ENCODE data around the gene SETD3.
A peak's percentile ranks its signal among the peaks of the same experiment; 100 is the strongest.

Gene SETD3

DNA sequence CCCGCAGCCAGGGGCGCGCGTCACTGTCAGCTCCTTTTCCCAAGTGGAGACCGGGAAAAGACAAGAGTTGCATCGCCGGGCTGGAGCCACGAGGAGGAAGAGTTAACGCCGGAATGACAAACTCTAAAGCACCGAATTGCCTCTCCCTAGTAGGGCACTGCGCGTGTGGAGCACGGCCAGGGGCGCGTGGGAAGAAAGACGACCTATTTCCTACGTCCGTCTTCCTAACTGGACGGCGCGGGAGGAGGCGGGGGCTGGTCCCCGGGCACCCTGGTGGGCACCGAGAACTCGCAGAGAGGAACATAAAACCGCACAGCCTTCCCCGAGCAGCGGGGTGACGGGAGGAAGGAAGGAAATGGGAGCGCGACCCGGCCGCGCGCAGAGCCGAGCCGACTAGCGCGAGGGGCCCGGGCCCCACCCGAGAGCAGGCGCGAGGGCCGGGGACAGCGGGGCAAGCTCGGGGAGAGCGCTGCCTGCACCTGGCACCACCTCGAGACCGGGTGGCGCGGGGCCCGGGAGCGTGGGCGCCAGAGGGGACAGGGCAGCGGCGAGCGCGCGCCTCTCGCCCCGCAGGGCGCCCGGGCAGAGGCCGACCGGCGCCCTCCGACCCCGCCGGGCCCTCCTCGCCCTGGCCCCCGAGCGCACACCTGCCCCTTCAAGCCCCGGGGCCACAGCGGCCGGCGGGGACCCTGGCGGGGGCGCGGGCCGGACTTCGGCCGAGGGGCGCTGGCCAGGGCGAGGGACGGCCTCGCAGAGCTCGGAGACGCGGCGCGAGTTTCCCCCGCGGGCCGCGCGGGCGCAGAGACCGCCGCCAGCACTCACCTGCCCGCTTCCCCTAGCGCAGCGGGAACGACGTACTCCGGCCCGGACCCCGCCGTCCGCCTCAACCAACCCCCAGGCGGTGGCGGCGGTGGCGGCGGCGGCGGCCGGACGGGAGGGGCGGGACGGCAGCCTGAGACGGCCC, at the start of gene SETD3:
TSS of gene SETD3 (minus strand) at position 954 of the 964 bp plus-strand sequence. CDS start 15,054 bp downstream, outside the sequence.
- peak; percentile 4 to 6 for DNase-seq (ENCODE audit: low read depth in 1 of 2, low spot score in 1 of 2)

- DNase-seq (ENCODE audit: low read depth in 1 of 2, low spot score in 1 of 2) = no peak
Measured at GRCh38 chr14:99529899-99530298, 49.2 kb upstream of the SETD3 start.

- no peak for DNase-seq (ENCODE audit: low read depth in 1 of 2, low spot score in 1 of 2)
Measured at GRCh38 chr14:99527427-99528076, 46.9 kb upstream of the SETD3 start.

- DNase-seq (ENCODE audit: low read depth in 1 of 2, low spot score in 1 of 2) = no peak
Measured at GRCh38 chr14:99527026-99527425, 46.4 kb upstream of the SETD3 start.

- no peak for DNase-seq (ENCODE audit: low read depth in 1 of 2, low spot score in 1 of 2)
Measured at GRCh38 chr14:99525699-99526080, 45.0 kb upstream of the SETD3 start.

DNA sequence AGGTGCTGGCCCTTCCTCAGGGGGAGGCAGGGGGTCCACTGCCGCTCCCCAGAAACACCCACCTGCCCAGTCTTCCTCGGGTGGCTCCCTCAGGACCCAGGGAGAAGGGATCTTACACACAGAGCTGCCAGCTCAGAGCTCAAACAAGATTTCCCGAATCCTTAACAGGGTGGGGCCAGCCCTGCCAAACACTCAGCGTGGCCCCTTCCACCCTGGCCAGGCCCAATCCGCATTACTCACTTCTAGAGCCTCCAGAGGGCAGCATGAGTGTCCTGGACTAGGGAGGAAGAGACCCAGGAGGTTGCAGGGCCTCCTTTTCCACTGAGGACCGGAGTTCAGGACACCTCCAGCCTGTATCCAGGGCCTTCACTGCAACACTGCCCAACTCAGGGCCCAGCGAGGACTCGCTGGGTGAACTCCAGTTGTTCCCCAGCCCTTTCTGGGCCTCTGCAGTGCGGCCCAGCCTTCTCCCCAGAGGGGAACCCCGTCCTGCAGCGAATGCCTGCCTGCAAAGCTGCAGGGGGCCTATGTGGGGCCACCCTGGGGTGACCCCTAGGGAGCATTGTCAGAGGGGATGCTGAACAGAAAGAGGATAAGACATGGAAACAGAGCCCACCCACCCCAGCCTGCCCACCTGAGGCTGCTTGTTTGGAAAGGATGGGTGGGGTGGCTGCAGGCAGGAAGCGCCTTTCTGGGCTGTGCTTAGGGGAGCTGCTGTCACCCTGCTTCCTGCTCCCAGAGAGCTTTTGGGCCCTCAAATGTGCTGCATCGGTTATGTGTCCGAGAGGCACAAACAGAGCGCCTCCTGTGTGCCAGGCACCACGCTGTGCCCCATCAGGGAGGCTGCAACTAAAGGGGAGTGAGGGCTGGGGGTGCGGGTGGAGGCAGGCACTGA, 44.4 kb upstream of the SETD3 start:
- peak in 1 of 2 donors; percentile 3 for DNase-seq (ENCODE audit: low read depth in 1 of 2, low spot score in 1 of 2)

- DNase-seq (ENCODE audit: low read depth in 1 of 2, low spot score in 1 of 2) = no peak
Measured at GRCh38 chr14:99524091-99524661, 43.5 kb upstream of the SETD3 start.

DNA sequence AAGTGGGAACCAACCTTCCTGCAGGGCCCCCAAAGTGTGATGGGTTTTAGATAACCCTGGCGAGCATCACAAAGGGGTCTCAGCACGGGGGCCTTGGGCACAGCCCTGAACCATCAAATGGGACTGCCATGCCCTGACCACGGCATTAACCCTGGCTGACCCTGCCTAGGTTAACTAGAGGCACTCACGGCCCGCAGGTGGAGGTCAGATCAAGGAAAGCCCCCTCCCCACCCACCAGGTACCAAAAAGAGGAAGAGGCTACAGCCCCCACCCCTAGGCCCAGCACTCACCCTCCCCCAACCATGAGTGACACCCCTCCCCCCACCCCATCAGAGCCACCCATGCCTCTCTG, 43.0 kb upstream of the SETD3 start:
- no peak for DNase-seq (ENCODE audit: low read depth in 1 of 2, low spot score in 1 of 2)

GRCh38 chr14:99522934-99523703, 42.5 kb upstream of the SETD3 start:
- DNase-seq (ENCODE audit: low read depth in 1 of 2, low spot score in 1 of 2) = no peak

DNA sequence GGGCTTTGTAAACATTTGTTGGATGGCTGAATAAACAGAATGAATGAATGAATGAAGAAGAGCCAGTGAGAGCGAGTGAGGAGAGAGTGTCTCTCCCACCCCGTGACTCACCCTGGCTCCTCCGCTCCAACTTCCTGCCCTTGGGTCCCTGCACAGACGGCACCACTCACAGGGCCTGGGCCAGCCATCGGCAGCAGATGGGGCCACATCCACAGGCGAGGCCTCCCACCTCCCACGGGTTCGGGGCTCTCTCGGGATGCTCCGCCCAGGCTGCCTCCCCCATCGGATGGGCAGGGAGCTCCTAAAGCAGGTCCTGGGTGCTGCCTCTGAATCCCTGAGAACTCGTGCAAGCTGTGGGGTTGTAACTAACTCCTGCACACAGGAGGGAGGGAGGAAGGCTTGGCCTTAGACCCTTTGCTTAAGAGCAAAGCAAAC, 41.8 kb upstream of the SETD3 start:
- no peak for DNase-seq (ENCODE audit: low read depth in 1 of 2, low spot score in 1 of 2)

GRCh38 chr14:99522025-99522401, 41.4 kb upstream of the SETD3 start:
- no peak for DNase-seq (ENCODE audit: low read depth in 1 of 2, low spot score in 1 of 2)

DNA sequence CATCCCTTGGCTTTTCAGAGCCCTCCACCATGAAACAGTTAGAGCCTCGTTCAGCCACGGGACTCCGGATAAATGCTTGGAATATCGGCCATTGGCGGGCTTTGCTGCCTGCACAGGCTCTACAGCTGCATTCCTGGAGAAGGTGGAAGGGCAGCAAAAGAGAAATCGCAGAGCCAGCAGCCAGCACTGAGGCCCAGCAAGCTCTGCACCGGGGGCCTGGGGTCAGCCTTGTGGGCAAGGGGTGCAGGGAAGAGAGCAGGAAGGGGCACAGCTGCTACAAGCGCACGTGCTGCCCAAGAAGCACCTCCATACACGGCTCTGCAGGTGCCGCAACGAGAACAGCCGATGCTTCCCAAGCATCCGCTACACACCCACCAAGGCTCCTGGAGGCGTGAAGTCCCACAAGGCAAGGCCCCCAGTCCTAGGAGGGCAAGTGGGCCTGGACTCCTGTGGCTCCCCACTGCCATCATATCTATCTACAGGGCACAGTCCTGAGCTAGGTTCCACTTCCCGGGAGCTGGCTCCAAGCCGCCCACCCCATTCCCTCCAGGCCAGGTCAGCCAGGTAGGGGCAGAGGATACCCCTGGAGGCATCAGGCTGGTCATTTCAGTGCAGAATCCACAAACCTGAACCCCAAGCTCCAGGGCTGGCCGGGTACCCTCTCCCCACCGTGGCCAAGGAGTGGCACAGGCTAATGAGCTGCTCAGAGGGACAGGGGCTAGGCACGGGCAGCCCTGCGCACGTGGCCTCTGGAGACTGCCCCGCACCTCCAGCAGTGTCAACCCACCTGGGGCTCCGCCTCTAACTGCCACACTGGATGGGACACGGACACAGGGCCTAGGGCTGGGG, 40.7 kb upstream of the SETD3 start:
- DNase-seq (ENCODE audit: low read depth in 1 of 2, low spot score in 1 of 2) = no peak

DNA sequence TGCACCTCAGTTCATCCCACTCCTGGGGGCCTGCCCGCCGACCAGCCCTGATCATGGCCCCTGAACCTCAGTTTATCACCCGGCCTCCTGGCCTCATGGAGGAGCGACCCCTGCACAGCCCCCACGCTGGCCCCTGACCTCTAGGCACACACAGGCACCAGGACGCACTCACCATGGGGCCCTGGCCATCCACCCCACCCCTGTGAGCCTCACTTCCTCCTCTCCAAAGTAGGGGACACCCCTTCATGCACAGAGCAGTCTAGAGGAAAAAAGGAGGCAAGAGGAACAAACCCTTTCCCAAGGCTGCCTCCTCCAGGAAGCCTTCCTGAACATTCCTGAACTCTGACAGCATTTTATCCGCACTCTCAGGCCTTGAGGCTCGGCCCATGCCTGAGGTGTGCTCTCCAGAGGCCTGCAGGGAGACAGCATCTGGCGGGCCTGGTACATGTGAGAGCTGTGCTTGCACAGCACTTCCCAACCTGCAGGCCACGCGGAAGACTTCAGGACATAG, 40.0 kb upstream of the SETD3 start:
- DNase-seq (ENCODE audit: low read depth in 1 of 2, low spot score in 1 of 2) = no peak

- no peak for DNase-seq (ENCODE audit: low read depth in 1 of 2, low spot score in 1 of 2)
Measured at GRCh38 chr14:99519931-99520421, 39.3 kb upstream of the SETD3 start.

- DNase-seq (ENCODE audit: low read depth in 1 of 2, low spot score in 1 of 2) = no peak
Measured at GRCh38 chr14:99519347-99519881, 38.8 kb upstream of the SETD3 start.

DNA sequence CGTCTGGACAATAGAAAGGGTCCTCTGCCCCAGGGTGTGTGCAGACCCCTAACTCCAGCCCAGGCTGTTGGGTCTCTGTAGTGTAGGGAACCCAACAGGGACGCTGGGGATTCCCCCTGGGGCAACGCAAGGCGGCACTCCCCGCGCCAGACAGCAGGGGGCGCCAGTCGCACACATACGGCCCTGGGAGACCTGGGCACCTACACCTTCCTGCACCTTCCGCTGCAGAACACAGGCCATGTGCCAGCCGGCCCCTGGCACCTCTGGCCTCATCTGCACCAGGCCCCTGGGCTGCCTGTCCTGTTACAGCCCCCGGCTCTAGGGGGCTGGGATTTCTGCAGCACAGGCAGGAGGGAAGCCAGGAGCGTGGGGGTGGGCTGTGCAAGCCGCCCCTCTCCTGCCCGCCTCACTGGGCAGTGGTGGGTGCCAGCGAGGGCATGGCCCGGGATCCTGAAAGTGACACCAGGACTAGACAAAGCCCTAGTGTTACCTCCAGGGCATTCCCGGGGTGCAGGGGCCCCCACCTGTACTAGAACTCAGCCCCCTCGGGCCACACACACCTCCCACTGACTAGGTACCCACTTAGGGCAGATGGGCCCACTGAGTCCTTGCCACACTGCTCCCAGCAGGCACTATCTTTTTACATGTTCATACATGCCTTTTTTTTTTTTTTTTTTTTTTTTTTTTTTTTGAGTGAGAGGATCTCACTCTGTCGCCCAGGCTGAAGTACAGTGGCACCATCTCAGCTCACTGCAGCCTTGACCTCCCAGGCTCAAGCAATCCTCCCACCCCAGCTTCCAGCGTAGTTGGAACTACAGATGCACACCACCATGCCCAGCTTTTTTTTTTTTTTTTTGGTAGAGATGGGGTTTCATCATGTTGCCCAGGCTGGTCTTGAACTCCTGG, 38.0 kb upstream of the SETD3 start:
- DNase-seq (ENCODE audit: low read depth in 1 of 2, low spot score in 1 of 2) = peak; percentile 78 to 84

GRCh38 chr14:99517643-99518381, 37.2 kb upstream of the SETD3 start:
- no peak for DNase-seq (ENCODE audit: low read depth in 1 of 2, low spot score in 1 of 2)
